Measurements from ENCODE around the gene MRPL24. TPM values are rescaled to one million over a fixed set of nuclear protein-coding genes. Genes with fewer than 3 reads are reported as not detected.

MRPL24 gene
- total and polyA plus RNA-seq, 2 of the 13 experiments (the other 11 are each of a cell fraction or from before 2014, with no cell fraction given) = 38.1 to 42.9 TPM

DNA sequence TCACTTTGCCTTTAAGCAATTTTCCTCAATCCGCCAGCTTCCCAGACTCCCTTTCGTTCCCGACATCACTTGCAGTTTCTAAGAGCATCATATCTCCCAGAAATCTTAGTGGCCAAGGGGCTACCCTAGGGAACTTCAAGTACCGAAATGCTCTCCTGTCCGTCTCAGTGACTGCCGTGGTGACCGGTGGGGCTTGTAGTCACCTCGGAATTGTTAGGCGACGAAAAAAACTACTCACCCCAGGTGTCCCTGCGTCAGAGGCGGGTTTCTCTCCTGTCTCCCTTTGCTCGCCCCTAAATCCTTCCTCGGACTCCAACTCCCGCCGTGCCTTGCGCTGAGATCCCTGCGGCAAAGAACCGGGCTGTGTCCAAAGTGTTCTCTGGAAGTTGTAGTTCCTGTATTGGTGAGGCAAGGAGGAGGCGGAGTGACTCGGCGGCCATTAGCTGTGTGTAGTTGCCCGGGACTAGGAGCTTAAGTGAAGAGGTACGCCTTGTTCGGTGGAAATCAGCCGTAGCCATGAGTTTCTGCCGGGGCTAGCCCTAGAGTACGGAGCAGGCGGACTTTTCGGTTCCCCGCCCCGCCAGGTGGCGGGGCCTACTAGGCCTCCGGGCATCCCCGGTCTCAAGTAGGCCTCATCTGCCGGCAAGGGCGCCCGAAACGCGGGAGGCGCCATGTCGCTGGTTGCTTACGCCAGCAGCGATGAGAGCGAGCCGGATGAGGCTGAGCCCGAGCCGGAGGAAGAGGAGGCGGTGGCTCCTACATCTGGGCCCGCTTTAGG, 26.4 kb upstream of the MRPL24 start, which contains the start of gene PRCC (continued):
- TF ChIP-seq, protein P1, sequence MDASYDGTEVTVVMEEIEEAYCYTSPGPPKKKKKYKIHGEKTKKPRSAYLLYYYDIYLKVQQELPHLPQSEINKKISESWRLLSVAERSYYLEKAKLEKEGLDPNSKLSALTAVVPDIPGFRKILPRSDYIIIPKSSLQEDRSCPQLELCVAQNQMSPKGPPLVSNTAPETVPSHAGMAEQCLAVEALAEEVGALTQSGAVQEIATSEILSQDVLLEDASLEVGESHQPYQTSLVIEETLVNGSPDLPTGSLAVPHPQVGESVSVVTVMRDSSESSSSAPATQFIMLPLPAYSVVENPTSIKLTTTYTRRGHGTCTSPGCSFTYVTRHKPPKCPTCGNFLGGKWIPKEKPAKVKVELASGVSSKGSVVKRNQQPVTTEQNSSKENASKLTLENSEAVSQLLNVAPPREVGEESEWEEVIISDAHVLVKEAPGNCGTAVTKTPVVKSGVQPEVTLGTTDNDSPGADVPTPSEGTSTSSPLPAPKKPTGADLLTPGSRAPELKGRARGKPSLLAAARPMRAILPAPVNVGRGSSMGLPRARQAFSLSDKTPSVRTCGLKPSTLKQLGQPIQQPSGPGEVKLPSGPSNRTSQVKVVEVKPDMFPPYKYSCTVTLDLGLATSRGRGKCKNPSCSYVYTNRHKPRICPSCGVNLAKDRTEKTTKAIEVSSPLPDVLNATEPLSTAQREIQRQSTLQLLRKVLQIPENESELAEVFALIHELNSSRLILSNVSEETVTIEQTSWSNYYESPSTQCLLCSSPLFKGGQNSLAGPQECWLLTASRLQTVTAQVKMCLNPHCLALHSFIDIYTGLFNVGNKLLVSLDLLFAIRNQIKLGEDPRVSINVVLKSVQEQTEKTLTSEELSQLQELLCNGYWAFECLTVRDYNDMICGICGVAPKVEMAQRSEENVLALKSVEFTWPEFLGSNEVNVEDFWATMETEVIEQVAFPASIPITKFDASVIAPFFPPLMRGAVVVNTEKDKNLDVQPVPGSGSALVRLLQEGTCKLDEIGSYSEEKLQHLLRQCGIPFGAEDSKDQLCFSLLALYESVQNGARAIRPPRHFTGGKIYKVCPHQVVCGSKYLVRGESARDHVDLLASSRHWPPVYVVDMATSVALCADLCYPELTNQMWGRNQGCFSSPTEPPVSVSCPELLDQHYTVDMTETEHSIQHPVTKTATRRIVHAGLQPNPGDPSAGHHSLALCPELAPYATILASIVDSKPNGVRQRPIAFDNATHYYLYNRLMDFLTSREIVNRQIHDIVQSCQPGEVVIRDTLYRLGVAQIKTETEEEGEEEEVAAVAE (CRISPR knock-in tag; IDR thresholded peaks at IDR 0.05; ENCODE audit: borderline replicate concordance) = peak; percentile 83
- TF ChIP-seq NR2F2 (IDR thresholded peaks at IDR 0.05; ENCODE audit: borderline replicate concordance, low read depth) (0 out of 2 replicates have a peak, but pooled peaks have one; percentile 48), ZNF224 (CRISPR knock-in tag; IDR thresholded peaks at IDR 0.05) (0 out of 2 replicates have a peak, but pooled peaks have one; percentile 54), AGO1 (IDR thresholded peaks at IDR 0.05; ENCODE audit: low read depth, low read length, poor library complexity, severe bottlenecking) (no peak), FOXP1 (IDR thresholded peaks at IDR 0.05) (no peak), FOXP1 (CRISPR knock-in tag; IDR thresholded peaks at IDR 0.05) (peak; percentile 6; the same call in 1 of the 2 replicates), HOXD1 (CRISPR knock-in tag; IDR thresholded peaks at IDR 0.05) (0 out of 2 replicates have a peak, but pooled peaks have one; percentile 72), ZNF781 (CRISPR knock-in tag; IDR thresholded peaks at IDR 0.05; ENCODE audit: borderline replicate concordance, not compliant biosample characterization) (peak; percentile 88), MED13 (CRISPR knock-in tag; IDR thresholded peaks at IDR 0.05) (no peak; the same call in none of the 2 replicates), CCAR2 (optimal IDR thresholded peaks at IDR 0.05; ENCODE audit: low read depth, low read length) (no peak), ESRRA (CRISPR knock-in tag; IDR thresholded peaks at IDR 0.05; ENCODE audit: low read depth) (no peak), NCOA2 (CRISPR knock-in tag; IDR thresholded peaks at IDR 0.05) (0 out of 2 replicates have a peak, but pooled peaks have one; percentile 35), ZNF460 (CRISPR knock-in tag; IDR thresholded peaks at IDR 0.05; ENCODE audit: borderline replicate concordance) (no peak), FOXM1 (CRISPR knock-in tag; IDR thresholded peaks at IDR 0.05) (no peak), FOXK2 (IDR thresholded peaks at IDR 0.05) (no peak; the same call in 1 of the 2 replicates), SPEN (CRISPR knock-in tag; IDR thresholded peaks at IDR 0.05; ENCODE audit: low read depth) (peak; percentile 77), ZNF713 (CRISPR knock-in tag; IDR thresholded peaks at IDR 0.05) (no peak), NONO (IDR thresholded peaks at IDR 0.05) (no peak), NONO (CRISPR knock-in tag; conservative IDR thresholded peaks at IDR 0.05) (peak; percentile 42; the same call in 1 of the 2 replicates), ZNF775 (CRISPR knock-in tag; IDR thresholded peaks at IDR 0.05; ENCODE audit: borderline replicate concordance) (no peak)
- TF ChIP-seq, protein P2, sequence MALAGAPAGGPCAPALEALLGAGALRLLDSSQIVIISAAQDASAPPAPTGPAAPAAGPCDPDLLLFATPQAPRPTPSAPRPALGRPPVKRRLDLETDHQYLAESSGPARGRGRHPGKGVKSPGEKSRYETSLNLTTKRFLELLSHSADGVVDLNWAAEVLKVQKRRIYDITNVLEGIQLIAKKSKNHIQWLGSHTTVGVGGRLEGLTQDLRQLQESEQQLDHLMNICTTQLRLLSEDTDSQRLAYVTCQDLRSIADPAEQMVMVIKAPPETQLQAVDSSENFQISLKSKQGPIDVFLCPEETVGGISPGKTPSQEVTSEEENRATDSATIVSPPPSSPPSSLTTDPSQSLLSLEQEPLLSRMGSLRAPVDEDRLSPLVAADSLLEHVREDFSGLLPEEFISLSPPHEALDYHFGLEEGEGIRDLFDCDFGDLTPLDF (CRISPR knock-in tag; IDR thresholded peaks at IDR 0.05) = no peak; the same call in none of the 2 replicates
- TF ChIP-seq, protein P3, sequence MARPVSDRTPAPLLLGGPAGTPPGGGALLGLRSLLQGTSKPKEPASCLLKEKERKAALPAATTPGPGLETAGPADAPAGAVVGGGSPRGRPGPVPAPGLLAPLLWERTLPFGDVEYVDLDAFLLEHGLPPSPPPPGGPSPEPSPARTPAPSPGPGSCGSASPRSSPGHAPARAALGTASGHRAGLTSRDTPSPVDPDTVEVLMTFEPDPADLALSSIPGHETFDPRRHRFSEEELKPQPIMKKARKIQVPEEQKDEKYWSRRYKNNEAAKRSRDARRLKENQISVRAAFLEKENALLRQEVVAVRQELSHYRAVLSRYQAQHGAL (CRISPR knock-in tag; IDR thresholded peaks at IDR 0.05; ENCODE audit: not compliant biosample characterization) = no peak
- TF ChIP-seq, protein P4, sequence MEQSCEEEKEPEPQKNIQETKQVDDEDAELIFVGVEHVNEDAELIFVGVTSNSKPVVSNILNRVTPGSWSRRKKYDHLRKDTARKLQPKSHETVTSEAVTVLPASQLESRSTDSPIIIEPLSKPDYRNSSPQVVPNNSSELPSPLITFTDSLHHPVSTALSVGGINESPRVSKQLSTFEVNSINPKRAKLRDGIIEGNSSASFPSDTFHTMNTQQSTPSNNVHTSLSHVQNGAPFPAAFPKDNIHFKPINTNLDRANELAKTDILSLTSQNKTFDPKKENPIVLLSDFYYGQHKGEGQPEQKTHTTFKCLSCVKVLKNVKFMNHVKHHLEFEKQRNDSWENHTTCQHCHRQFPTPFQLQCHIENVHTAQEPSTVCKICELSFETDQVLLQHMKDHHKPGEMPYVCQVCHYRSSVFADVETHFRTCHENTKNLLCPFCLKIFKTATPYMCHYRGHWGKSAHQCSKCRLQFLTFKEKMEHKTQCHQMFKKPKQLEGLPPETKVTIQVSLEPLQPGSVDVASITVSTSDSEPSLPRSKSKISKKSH (CRISPR knock-in tag; IDR thresholded peaks at IDR 0.05; ENCODE audit: borderline replicate concordance) = no peak

All from HepG2 (cell line).